GM12878 (cell line): ENCODE measurements around the gene CCDC187. TPM values are rescaled to one million over a fixed set of nuclear protein-coding genes. Genes with fewer than 3 reads are reported as not detected.

Experiments used
- ATAC-seq: fragments of 200-7000 bp; cut with Tn5 transposase; 3 replicates; pipeline ENCODE4 v1.9.1; 2020; ENCODE audit warnings: mild to moderate bottlenecking, moderate library complexity
- BruUV-seq: library from RNA; stranded (reverse); fragments of 400-500 nt; replicated peaks from 2 replicates; lab custom pipeline; 2021; lab: Mats Ljungman, UMichigan
- CTCF ChIA-PET: fragments of 300-600 bp; sonication (Branson Sonifier 250); formaldehyde crosslinking; extraction: SDS; loops from one replicate; lab custom pipeline; 2021; ENCODE audit warnings: inconsistent platforms; lab: Yijun Ruan, JAX
- POLR2A ChIA-PET: fragments of 350-600 bp; formaldehyde crosslinking; extraction: SDS; loops from one replicate; lab custom pipeline; 2021; ENCODE audit warnings: inconsistent platforms; lab: Charles Lee
- RAD21 ChIA-PET: fragments of 300-600 bp; sonication (Branson Sonifier 250); formaldehyde crosslinking; loops from one replicate; lab custom pipeline; 2023; ENCODE audit warnings: antibody characterized with exemption; ENCODE audit not compliant: unreplicated experiment; lab: Charles Lee
- SMC1A ChIA-PET: fragments of 300-600 bp; sonication (Branson Sonifier 250); formaldehyde crosslinking; loops from one replicate; lab custom pipeline; 2023; ENCODE audit not compliant: unreplicated experiment, uncharacterized antibody; lab: Charles Lee
- DNase-seq: peaks from one replicate; pipeline ENCODE4 v3.0.0-alpha.2; 2011; ENCODE audit warnings: low read depth, low spot score
- FAIRE-seq: peaks from 3 replicates; lab custom pipeline; 2011; peaks lifted over from hg19 to GRCh38; lab: Jason Lieb, UNC
- H2AFZ ChIP-seq: 2 replicates; pipeline ENCODE4 v1.6.0; 2011; ENCODE audit warnings: low read depth, low read length, control low read depth; ENCODE audit not compliant: control insufficient read depth
- H3K27ac ChIP-seq: 2 replicates; pipeline ENCODE4 v1.5.1; 2011; ENCODE audit warnings: control low read depth; ENCODE audit not compliant: control insufficient read depth, insufficient read depth
- H3K27me3 ChIP-seq, 2 experiments: replicated peaks in 1 of 2; 2 replicates each; pipeline versions ENCODE4 v1.6.0 to v1.6.1; 2011; ENCODE audit warnings: low read length in 1 of 2; ENCODE audit not compliant: control insufficient read depth in 2 of 2, insufficient read depth in 2 of 2
- H3K36me3 ChIP-seq, 2 experiments: 2 replicates each; pipeline ENCODE4 v1.5.1; 2011; ENCODE audit warnings: low read length in 1 of 2; ENCODE audit not compliant: control insufficient read depth in 2 of 2, insufficient read depth in 2 of 2
- H3K4me1 ChIP-seq: 2 replicates; pipeline ENCODE4 v1.6.1; 2011; ENCODE audit warnings: mild to moderate bottlenecking, low read length, moderate library complexity, mixed read lengths; ENCODE audit not compliant: control insufficient read depth, insufficient read depth
- H3K4me2 ChIP-seq: 2 replicates; pipeline ENCODE4 v1.6.0; 2011; ENCODE audit warnings: control low read depth; ENCODE audit not compliant: control insufficient read depth, insufficient read depth
- H3K4me3 ChIP-seq: fragments of 200-600 bp; sonication (generic); 2 replicates; pipeline ENCODE4 v1.5.1; 2016
- H3K79me2 ChIP-seq: 2 replicates; pipeline ENCODE4 v1.6.0; 2011; ENCODE audit warnings: low read length; ENCODE audit not compliant: control insufficient read depth, insufficient read depth
- H3K9ac ChIP-seq: 2 replicates; pipeline ENCODE4 v1.8.0; 2011; ENCODE audit warnings: low read length, control low read depth, mixed read lengths; ENCODE audit not compliant: control insufficient read depth, insufficient read depth
- H3K9me3 ChIP-seq: replicated peaks from 3 replicates; pipeline ENCODE4 v1.5.1; 2011; ENCODE audit warnings: mild to moderate bottlenecking, low read length; ENCODE audit not compliant: control insufficient read depth, insufficient read depth
- H4K20me1 ChIP-seq: 2 replicates; pipeline ENCODE4 v1.6.0; 2011; ENCODE audit not compliant: control insufficient read depth, insufficient read depth
- BACH1 ChIP-seq: fragments of 450-650 bp; IDR thresholded peaks from 2 replicates; pipeline ENCODE4 v1.6.1; 2017; ENCODE audit warnings: mild to moderate bottlenecking, borderline replicate concordance
- BRCA1 ChIP-seq: IDR thresholded peaks from 2 replicates; pipeline ENCODE4 v1.6.1; 2011; ENCODE audit warnings: low read depth, low read length, improper control_type of control experiment
- CHD4 ChIP-seq: fragments of 200-600 bp; sonication (generic); IDR thresholded peaks from 2 replicates; pipeline ENCODE4 v1.6.1; 2016; ENCODE audit warnings: mild to moderate bottlenecking
- CREM ChIP-seq: IDR thresholded peaks from 2 replicates; pipeline ENCODE4 v1.6.1; 2014; ENCODE audit warnings: antibody characterized with exemption, low read depth
- EED ChIP-seq: sonication (generic); IDR thresholded peaks from 2 replicates; pipeline ENCODE4 v1.6.1; 2016; ENCODE audit warnings: antibody characterized with exemption, low read depth
- KLF5 ChIP-seq: fragments of 450-650 bp; IDR thresholded peaks from 2 replicates; pipeline ENCODE4 v1.6.1; 2014; ENCODE audit warnings: mild to moderate bottlenecking; ENCODE audit not compliant: partially characterized antibody
- NFYA ChIP-seq: IDR thresholded peaks from 2 replicates; pipeline ENCODE4 v1.6.1; 2011; ENCODE audit warnings: low read depth, mild to moderate bottlenecking, low read length, improper control_type of control experiment, borderline replicate concordance
- NR2C1 ChIP-seq: fragments of 450-650 bp; IDR thresholded peaks from 2 replicates; pipeline ENCODE4 v1.6.1; 2017; ENCODE audit warnings: antibody characterized with exemption, mild to moderate bottlenecking, moderate library complexity
- RAD51 ChIP-seq: fragments of 450-650 bp; IDR thresholded peaks from 2 replicates; pipeline ENCODE4 v1.6.1; 2016; ENCODE audit warnings: moderate library complexity, mild to moderate bottlenecking, inconsistent platforms
- SMAD1 ChIP-seq: fragments of 450-650 bp; IDR thresholded peaks from 2 replicates; pipeline ENCODE4 v1.6.1; 2018; ENCODE audit warnings: mild to moderate bottlenecking, low read depth; ENCODE audit not compliant: partially characterized antibody
- SRF ChIP-seq, 2 experiments: IDR thresholded peaks; 2 replicates each; pipeline ENCODE4 v1.6.1; 2011; ENCODE audit warnings: low read depth in 2 of 2, low read length in 2 of 2, mild to moderate bottlenecking in 1 of 2, moderate library complexity in 1 of 2
- SUPT20H ChIP-seq: IDR thresholded peaks from 2 replicates; pipeline ENCODE4 v1.6.1; 2011; ENCODE audit warnings: low read depth, mild to moderate bottlenecking, low read length, moderate library complexity, borderline replicate concordance; ENCODE audit not compliant: control insufficient read depth
- TBL1XR1 ChIP-seq: IDR thresholded peaks from 2 replicates; pipeline ENCODE4 v1.6.1; 2012; ENCODE audit warnings: low read depth, low read length, improper control_type of control experiment
- YBX1 ChIP-seq: fragments of 450-650 bp; IDR thresholded peaks from 2 replicates; pipeline ENCODE4 v1.6.1; 2016; ENCODE audit warnings: antibody characterized with exemption
- ZNF274 ChIP-seq: IDR thresholded peaks from one replicate; pipeline ENCODE4 v1.8.0; 2011; ENCODE audit not compliant: insufficient read length, insufficient read depth
- ZNF622 ChIP-seq: fragments of 450-650 bp; IDR thresholded peaks from 2 replicates; pipeline ENCODE4 v1.6.1; 2017; ENCODE audit warnings: mild to moderate bottlenecking, inconsistent platforms
- WGBS: methylation state at CpG from one replicate; pipeline ENCODE4 v1.1.6; 2016; ENCODE audit warnings: low lambda C conversion rate; ENCODE audit not compliant: insufficient replicate concordance, insufficient coverage; ENCODE audit errors: missing lambda C conversion rate; 5-methylcytosine and 5-hydroxymethylcytosine counted together
- in situ Hi-C: fragments of 300-500 bp; cut with MboI; formaldehyde crosslinking; loops from 9 replicates; pipeline ENCODE4 v1.14.3; 2018; ENCODE audit warnings: mixed read lengths
- intact Hi-C: fragments of 100-400 bp; cut with micrococcal nuclease; formaldehyde crosslinking; loops from one replicate; pipeline ENCODE4 v1.14.2; 2022; ENCODE audit not compliant: unreplicated experiment
- polyA plus RNA-seq, 11 experiments: library from polyadenylated mRNA; depleted of rRNA in 4 of 11; unstranded in 6 of 11; stranded (reverse) in 5 of 11; fragments of >200 nt; fragmentation: Nextera tagmentation in 4 of 11; fragmentation: Illumina TruSeq in 1 of 11; extraction: Ambion mirVana in 4 of 11; extraction: Trizol in 1 of 11; gene quantifications; 1 replicate in 1 of 11; 2 replicates in 10 of 11; pipeline versions ENCODE4 v1.2.1 to v1.2.3, GENCODE V29; 2011 to 2016; ENCODE audit warnings: inconsistent platforms in 2 of 11, missing spikeins in 2 of 11, low read depth in 1 of 11
- total RNA-seq, 4 experiments: library from RNA; depleted of rRNA in 3 of 4; stranded (reverse); fragments of >200 nt in 3 of 4; fragmentation: Illumina TruSeq in 1 of 4; extraction: Trizol in 1 of 4; gene quantifications; 2 replicates each; pipeline versions ENCODE4 v1.2.1 to v1.2.3, GENCODE V29; 2013 to 2021
- TF ChIP-seq, protein P1 (sequence below): fragments of 150-350 bp; IDR thresholded peaks from 2 replicates; pipeline ENCODE4 v1.6.1; 2014; ENCODE audit warnings: mild to moderate bottlenecking, low read depth, low read length
- TF ChIP-seq, protein P2 (sequence below): IDR thresholded peaks from 2 replicates; pipeline ENCODE4 v1.6.1; 2011; ENCODE audit warnings: mild to moderate bottlenecking, low read depth, low read length, moderate library complexity; ENCODE audit not compliant: insufficient replicate concordance
- TF ChIP-seq, protein P3 (sequence below): IDR thresholded peaks from 2 replicates; pipeline ENCODE4 v1.6.1; 2011; ENCODE audit warnings: borderline replicate concordance, low read depth, mild to moderate bottlenecking, moderate library complexity, low read length; ENCODE audit not compliant: insufficient read depth, poor library complexity, severe bottlenecking

CCDC187 gene
- total and polyA plus RNA-seq, 10 of the 15 experiments (the other 5 are each of a cell fraction or from before 2014, with no cell fraction given): 0.04 to 0.23 (median 0.04) TPM; not detected in 7

DNA sequence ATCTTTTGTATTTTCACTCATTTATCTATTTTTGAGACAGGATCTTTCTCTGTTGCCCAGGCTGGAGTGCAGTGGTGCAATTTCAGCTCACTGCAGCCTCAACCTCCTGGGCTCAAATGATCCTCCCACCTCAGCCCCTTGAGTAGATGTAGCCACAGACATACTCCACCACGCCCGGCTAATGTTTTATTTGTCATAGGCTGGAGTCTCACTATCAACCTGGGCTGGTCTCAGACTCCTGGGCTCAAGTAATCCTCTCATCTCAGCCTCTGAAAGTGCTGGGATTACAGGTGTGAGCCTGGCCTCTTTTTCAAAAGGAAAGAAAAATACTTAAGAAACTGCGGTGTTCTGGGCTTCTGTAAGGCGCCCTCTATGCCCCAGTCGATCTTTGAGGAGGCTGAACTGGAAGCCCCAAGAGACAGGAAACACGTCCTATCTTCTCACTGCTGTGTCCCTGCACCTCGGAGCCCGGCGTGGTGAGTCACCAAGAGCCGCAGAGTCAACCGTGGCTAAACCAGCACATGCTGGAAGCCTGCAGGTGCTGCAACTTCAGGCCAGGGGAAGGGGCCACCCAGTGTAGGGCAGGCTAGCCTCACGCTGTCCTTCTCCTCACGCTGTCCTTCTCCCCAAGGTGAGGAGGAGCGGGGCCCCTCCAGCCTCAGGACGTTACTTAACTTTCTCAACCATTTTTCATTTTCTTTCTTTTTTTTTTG is 83.7 kb downstream of the CCDC187 start:
- ChIA-PET RAD21 (no interaction called here), POLR2A (interaction anchor here (0.6 kb wide), 1 partner anchor 313 kb away, joined by 3 read pairs; the partner anchor contains the start of gene CAMSAP1), SMC1A (interaction anchor here (0.6 to 1.6 kb wide), 2 partner anchors 8 to 586 kb away, joined by 3 read pairs; no protein-coding TSS in a partner anchor), CTCF (no interaction called here)
- no peak for FAIRE-seq
- no peaks in the 10 kb centered on the region for H3K27me3 ChIP-seq
- no peak overlapping the region for H3K27ac ChIP-seq
- WGBS: 94% methylated on average over 15 of the region's 15 CpGs
- in situ Hi-C loops: no loop called here
- H3K4me3 ChIP-seq: no peak overlapping the region
- no peak overlapping the region for H3K4me2 ChIP-seq
- H3K9me3 ChIP-seq: no peaks in the 10 kb centered on the region
- intact Hi-C loops: no loop called here
- peaks cover 21 to 44% of the 10 kb centered on the region in 2 experiments for H3K36me3 ChIP-seq
- H3K9ac ChIP-seq: no peak overlapping the region
- peaks cover 5% of the 10 kb centered on the region for H3K4me1 ChIP-seq
- peaks cover 5% of the 10 kb centered on the region for H3K79me2 ChIP-seq
- H4K20me1 ChIP-seq: no peaks in the 10 kb centered on the region
- TF ChIP-seq NFYA (no peak), SMAD1 (no peak), BACH1 (no peak), SRF (IDR thresholded peaks at IDR 0.05; ENCODE audit: low read depth in 2 of 2, low read length in 2 of 2) (no peak), EED (no peak), CREM (no peak), NR2C1 (no peak), BRCA1 (no peak), CHD4 (no peak), ZNF274 (no peak), SUPT20H (no peak), ZNF622 (no peak), TBL1XR1 (no peak), KLF5 (no peak), YBX1 (no peak), RAD51 (no peak)
- TF ChIP-seq, protein P1, sequence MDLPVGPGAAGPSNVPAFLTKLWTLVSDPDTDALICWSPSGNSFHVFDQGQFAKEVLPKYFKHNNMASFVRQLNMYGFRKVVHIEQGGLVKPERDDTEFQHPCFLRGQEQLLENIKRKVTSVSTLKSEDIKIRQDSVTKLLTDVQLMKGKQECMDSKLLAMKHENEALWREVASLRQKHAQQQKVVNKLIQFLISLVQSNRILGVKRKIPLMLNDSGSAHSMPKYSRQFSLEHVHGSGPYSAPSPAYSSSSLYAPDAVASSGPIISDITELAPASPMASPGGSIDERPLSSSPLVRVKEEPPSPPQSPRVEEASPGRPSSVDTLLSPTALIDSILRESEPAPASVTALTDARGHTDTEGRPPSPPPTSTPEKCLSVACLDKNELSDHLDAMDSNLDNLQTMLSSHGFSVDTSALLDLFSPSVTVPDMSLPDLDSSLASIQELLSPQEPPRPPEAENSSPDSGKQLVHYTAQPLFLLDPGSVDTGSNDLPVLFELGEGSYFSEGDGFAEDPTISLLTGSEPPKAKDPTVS: no peak
- TF ChIP-seq, protein P2, sequence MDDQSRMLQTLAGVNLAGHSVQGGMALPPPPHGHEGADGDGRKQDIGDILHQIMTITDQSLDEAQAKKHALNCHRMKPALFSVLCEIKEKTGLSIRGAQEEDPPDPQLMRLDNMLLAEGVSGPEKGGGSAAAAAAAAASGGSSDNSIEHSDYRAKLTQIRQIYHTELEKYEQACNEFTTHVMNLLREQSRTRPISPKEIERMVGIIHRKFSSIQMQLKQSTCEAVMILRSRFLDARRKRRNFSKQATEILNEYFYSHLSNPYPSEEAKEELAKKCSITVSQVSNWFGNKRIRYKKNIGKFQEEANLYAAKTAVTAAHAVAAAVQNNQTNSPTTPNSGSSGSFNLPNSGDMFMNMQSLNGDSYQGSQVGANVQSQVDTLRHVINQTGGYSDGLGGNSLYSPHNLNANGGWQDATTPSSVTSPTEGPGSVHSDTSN: no peak
- TF ChIP-seq, protein P3, sequence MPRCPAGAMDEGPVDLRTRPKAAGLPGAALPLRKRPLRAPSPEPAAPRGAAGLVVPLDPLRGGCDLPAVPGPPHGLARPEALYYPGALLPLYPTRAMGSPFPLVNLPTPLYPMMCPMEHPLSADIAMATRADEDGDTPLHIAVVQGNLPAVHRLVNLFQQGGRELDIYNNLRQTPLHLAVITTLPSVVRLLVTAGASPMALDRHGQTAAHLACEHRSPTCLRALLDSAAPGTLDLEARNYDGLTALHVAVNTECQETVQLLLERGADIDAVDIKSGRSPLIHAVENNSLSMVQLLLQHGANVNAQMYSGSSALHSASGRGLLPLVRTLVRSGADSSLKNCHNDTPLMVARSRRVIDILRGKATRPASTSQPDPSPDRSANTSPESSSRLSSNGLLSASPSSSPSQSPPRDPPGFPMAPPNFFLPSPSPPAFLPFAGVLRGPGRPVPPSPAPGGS: no peak
- ATAC-seq: no peak
- H2AFZ ChIP-seq: no peak overlapping the region
- BruUV-seq: no TSS peak
- no peak for DNase-seq
